HG03196 (cell line): Measurements from ENCODE around the gene TMPRSS3.

Source experiments
- ATAC-seq: cut with Tn5 transposase; IDR thresholded peaks from one replicate; pipeline ENCODE4 v1.9.1; 2021; ENCODE audit not compliant: unreplicated experiment

Gene TMPRSS3

DNA sequence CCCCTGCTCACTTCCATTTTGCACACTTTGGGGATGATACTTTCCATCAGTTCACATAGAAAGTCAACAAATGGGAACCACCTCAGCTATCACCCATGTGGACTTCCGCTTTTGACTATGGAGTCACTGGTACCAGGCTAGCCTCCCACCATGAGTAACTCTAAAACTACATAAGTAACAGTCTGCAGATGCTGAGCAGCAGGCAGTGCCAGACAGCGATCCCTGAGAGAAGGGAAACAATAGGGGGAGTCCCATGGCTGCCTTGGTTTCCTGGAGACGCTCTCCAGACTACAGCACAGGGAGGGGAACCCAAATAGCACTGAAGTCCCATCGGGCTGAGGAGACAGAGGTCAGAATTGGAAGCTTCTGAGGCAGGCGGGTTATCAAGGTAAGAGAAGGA, 42.2 kb downstream of the TMPRSS3 start:
- ATAC-seq = no peak

DNA sequence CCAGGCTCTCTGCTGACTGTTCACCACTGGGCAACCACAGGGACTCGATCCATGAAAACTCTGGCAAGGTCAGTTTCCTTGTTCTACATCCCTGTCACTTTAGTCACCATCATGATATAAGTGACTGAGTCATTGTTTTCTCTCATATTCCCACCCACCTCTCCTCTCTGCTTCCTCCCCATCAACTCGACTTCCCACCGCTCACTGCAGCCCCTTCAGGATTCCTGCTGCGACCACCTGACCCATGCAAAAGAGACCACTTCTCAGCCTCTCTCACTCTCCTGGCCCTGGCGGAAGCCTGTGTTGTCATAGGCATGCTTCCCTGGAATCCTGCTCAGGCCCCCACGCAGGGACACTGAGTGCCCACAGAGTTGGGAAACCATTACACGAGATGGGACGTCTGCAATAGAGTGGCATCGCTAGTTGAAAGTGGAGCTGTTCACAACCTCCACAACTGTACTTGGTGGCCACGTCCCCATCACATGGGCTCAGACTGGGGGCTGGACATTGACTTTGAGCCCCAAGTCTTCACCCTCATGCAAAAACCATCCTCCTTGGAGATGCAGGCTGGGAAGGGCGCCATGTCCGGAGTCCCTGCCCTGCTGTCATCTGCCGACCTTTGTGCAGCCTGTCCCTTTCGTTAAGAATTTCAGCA, 43.3 kb downstream of the TMPRSS3 start:
- ATAC-seq = no peak

GRCh38 chr21:42351626-42352440, 44.0 kb downstream of the TMPRSS3 start:
- ATAC-seq = no peak

- ATAC-seq = no peak
Observed at GRCh38 chr21:42350927-42351426, 44.9 kb downstream of the TMPRSS3 start, which contains the start of gene TFF2. Gene TFF2, minus strand, starts transcription at chr21:42350994. Its CDS starts 37 bp downstream, at chr21:42350957.

- no peak for ATAC-seq
Observed at GRCh38 chr21:42350318-42350910, 45.4 kb downstream of the TMPRSS3 start.

DNA sequence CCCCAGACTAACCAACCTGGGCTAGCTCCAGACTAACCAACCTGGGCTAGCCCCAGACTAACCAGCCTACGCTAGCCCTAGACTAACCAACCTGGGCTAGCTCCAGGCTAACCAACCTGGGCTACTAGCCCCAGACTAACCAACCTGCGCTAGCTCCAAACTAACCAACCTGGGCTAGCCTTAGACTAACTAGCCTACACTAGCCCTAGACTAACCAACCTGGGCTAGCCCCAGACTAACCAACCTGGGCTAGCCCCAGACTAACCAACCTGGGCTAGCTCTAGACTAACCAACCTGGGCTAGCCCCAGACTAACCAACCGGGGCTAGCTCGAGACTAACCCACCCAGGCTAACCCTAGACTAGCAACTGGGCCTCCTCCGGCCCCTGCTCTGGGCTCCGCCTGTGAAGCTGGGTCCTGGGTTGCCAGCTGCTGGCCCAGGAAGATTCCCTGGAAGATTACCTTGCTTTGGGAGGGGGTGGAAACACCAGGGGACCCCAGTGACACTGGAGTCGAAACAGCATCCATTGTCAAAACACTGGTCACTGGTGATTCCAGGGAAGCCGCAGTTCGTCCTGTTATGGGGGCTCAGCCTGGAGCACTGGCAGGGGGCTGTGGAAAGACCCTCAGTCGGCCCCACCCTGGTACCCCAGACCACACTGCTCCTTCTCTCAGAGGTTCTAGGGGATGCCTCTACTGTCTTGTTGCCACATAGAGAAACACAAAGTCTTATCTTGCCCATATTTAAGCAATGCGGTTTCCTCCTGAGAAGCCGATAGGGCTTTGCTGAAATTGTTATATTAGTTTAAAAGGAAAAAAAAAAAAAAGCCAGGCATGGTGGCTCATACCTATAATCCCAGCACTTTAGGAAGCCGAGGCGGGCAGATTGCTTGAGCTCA, 46.2 kb downstream of the TMPRSS3 start:
- no peak for ATAC-seq

GRCh38 chr21:42348762-42349161, 47.1 kb downstream of the TMPRSS3 start:
- ATAC-seq = no peak

DNA sequence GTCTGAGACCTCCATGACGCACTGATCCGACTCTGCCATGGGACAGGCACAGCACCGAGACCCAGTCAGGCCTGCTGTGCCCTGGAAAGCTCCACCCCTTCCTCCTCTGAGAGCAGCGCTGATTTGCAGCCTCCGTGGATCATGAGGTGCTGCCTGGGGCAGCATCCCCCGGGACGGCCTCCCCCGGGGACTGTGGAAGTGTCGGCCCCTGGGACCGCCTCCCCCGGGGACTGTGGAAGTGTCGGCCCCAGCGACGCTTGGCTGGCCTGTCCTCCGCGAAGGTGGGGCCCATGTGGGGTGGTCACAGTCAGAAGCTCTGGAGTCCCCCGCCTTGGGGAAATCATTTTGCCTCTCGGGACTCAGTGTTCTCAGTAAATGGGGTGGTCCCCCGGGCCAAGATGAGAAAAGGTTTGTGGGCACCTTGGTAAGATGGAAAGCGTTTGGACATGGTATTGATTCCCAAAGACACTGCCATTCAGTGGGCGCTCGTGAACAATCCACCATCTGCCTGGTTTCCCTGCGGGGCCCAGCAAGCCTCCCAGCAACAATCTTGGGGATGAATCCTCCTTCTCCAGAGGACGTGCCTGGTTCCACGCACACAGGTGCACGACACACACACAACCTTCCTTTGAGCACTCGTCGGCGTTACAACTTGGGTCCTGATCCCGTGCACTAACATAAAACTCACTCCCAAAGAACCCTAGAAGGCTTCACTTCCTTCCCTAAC, 48.1 kb downstream of the TMPRSS3 start:
- no peak for ATAC-seq

DNA sequence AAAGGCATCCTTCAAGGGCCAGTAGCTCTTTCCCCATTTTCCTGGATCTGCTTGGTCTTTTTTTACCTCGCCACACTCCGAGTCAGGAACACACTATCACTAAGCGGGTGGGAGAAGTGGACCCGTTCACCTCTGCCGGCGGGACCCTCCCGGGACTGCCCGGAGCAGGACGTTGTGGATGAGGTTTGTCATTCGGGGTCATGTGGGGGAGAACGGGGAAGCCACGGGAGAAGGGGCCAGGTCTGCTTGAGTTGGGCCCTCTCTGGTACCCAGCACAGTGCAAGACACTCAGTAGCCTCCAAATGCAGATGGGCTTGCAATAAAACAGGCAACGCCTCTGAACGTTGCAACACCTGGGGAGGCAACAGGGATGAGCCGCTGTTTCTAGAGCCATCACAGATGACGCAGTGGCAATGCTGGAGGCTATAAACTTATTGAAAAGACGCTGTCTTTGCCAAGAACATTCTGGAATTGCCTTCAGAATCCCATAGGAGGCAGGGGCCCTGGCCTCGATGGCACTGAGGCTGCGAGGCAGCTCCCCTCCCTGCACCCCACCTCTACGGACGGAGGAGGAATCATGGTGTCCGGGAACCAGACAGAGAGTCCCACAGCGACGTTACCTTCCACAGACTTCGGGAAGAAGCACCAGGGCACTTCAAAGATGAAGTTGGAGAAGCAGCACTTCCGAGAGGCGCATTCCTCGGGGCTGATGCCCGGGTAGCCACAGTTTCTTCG, 48.8 kb downstream of the TMPRSS3 start:
- ATAC-seq = no peak

DNA sequence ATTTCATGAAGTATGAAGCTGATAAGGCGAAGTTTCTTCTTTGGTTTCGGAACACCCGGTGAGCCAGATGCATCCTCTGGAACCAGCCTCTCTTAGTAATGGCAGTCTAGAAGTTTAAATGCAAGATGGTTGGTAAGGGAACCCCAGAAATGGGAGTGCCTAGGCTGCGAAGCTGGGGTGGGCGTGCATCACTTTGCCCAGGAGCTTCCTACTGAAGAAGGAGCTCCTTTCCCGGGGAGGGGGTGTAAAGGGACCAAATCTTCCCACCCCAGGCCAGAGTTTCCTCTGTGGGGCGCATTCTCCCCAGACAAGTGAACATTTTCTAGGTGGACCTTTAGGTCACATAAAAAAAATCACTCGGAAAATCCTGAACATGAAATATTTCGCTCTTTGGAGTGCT, 49.4 kb downstream of the TMPRSS3 start:
- ATAC-seq = no peak

DNA sequence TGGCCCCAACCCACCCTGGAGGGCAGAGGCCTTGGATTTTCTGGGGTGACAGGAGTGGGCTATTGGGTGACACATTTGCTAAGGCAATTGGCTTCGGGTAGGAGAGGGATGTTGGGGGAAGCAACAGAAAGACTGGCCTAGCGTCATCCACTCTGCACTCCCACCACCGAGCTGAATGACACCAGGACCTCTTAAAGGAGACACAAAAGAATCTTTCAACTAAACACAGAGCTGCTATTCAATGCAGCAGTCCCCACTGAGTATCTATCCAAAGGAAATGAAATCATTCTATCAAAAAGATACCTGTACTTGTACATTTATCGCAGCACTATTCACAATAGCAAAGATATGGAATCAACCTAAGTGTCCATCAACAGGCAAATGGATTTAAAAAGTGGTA, 51.2 kb downstream of the TMPRSS3 start:
- ATAC-seq = no peak

DNA sequence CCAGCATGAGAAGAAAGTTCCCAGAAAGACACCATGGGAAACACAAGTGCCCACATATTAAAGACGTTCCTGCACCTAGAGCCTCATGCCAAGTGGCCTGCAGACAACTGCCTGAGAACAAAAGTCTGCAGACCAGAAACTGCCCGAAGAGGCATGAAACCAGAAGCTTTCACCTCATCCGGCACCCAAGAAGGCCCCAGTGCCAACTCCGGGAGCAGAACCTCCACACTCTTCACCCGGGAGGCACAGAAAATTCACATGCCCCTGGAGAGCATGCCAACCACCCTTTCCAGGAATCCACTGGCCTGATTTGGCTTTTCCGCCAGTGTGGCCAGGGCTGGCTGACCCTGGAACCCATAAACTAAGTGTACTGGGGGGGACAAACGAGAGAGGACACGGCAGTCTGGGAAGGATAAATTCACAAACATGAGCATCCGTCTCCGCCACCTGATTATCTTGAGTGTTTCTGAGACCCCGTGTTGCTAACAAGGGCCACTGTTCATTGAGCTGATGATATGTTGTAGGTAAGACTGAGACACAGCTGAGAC, 51.8 kb downstream of the TMPRSS3 start:
- no peak for ATAC-seq

GRCh38 chr21:42343556-42343955, 52.3 kb downstream of the TMPRSS3 start:
- ATAC-seq = no peak

DNA sequence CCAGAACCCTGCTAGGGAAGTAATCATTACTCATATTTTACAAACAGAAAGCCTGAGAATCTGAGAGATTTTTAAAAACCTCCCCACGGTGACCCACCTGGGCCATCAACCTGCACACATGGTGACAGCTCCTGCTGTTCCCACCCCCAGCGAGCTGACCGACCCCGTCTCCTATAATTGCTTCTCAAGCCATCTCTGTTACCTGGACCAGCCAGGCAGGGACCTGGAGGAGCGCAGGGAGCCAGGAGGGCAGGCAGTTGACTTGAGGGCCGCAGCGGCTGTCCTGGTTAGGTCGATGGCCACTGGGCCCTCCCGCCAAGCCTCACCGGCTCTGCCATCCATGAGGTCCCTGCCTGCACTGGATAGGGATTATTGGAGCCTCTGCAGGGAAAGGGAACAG, 52.8 kb downstream of the TMPRSS3 start:
- no peak for ATAC-seq

GRCh38 chr21:42341776-42342542, 53.9 kb downstream of the TMPRSS3 start:
- ATAC-seq = no peak

- ATAC-seq = no peak
Observed at GRCh38 chr21:42340187-42341050, 55.4 kb downstream of the TMPRSS3 start.
